ENCODE results near the gene HTR2C.
A peak's percentile ranks its signal among the peaks of the same experiment; 100 is the strongest.
"Not testable (repeated sequence)": the region's sequence is repeated elsewhere in the genome, so short reads cannot be mapped to it uniquely, and the experiment has no call there.

Gene HTR2C

GRCh38 chrX:114583646-114584374 is at the start of gene HTR2C:
HTR2C (plus strand) TSS chrX:114584086; CDS start chrX:114726937, 142,851 bp downstream.
- no peak for DNase-seq

GRCh38 chrX:114580336-114580735 is 3.5 kb upstream of the HTR2C start:
- no peak for DNase-seq

DNA sequence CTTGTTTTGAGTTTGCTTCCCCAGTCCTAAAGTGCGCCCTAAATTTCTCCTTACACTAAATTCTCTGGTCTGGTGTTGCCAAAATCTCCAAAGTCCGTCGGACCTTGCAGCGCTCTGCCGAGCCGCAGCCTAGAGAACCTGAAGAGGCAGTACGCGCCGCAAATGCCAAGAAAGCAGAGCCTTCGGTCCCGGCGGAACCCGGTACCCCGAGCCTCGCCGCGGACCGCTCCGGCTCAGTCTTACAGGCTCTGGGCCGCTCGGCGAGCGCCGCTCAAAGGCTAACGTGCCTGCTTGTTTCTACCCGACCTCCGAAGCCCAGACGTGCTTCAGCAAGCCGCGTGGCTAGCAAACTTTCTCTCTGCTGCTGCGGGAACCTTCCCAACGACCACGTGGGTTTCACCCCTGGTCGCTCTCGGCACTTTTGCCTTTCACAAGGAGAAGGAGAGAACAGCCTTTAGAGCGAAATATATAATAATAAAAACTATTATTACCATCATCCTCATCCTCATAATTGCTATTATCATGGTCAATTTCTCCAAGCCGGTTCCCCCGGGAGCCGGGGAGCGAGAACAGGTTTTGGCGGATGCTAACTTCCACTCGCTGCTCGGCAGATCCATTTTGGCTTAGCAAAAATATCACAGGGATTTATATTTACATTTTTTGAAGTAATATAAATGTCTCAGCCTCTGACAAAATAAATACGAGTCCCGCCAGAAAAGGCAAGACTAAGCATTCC is 2.2 kb upstream of the HTR2C start:
- DNase-seq, result no peak

- no peak for DNase-seq
Observed at GRCh38 chrX:114582264-114582632, 1.6 kb upstream of the HTR2C start.

DNA sequence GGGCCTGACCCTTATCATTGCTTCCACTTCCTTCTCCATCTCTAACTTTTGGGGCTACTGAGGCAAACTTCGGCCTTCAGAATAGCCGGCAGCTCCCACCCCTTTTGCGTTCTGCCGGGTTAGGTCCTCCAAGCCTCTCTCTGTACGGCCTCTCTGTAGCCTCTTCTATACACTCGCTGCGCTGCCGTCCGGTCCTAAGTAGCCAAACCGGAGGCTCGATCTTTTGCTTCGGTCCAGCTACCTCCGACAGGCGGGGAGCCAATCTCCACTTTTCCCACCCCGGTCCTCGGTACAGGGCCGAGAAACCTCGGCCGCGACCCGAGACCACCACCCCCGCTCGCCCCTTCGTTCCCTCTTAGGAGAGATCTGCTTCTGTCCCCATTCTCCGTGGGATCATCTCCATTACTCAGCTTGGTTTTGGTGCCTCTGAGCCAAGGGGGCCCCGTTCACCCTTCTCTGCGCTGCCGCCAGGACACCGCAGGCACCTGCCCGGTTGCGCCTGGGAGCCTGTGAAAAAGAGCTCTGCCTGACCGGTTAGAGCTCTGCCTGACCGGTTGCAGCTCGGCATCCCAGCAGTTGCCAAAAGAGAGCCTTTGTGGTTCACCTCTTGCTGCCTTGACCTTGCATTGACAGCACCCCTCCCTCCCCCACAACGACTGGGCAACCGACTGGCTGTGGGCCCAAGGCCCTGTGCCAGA is 1.0 kb upstream of the HTR2C start:
- no peak for DNase-seq

DNA sequence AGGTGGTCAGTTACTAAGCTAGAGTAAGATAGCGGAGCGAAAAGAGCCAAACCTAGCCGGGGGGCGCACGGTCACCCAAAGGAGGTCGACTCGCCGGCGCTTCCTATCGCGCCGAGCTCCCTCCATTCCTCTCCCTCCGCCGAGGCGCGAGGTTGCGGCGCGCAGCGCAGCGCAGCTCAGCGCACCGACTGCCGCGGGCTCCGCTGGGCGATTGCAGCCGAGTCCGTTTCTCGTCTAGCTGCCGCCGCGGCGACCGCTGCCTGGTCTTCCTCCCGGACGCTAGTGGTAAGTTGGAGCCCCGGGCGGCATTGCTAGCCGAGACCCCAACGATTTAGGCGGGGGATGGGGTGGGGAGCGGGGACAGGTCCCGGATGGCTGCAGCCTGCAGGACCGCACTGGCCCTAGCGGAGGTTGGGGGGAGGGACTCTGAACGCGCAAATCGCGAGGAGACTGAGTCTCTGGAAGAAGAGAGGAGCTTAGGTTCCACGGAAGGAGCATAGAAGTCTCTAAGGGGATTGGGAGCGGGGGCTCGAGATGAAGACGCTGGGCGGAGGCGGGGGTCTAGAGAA is 573 bp downstream of the HTR2C start:
- no peak for DNase-seq

GRCh38 chrX:114584983-114585842 is 1.3 kb downstream of the HTR2C start:
- DNase-seq, result no peak

DNA sequence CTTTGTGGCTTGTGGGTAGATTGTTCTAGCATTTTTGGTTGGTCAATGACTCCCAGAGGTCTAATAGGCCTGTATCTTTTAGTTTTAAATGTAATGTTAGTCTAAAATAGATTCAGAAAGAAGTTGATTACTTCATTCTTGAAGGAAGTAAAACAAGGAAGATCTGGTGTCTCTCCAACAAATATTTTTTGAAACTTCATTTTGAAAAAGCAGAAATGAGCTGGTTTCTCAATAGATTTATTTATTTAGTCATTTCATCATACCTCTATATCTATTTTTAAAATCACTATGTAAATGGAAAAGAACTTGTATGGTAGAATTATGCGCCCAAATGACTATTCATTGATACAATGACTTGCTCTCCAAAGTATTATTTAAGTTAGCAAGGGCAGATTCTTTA is 7.2 kb downstream of the HTR2C start:
- no peak for DNase-seq

GRCh38 chrX:114599305-114599704 is 15.4 kb downstream of the HTR2C start:
- no peak for DNase-seq

DNA sequence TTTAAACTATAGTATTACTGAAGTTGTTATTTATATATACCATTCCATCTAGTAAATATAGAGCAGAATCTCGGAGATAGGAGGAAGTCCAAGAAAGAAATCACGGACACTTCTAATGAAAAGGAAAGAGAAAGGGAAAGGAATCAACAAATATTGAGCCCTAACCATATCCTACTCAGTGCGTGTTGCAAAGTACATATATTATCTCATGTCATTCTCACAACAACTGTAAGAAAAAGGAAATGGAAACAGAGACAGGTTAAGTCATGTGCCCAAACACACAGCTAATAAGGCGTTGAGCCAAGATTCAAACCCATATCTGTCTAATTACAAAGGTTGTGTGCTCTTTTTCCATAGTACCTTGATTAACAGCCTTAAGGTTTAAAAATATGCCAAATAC is 16.0 kb downstream of the HTR2C start:
- no peak for DNase-seq

- DNase-seq, result not testable (repeated sequence)
Observed at GRCh38 chrX:114606619-114607018, 22.7 kb downstream of the HTR2C start.

- peak; percentile 18 for DNase-seq
Observed at GRCh38 chrX:114611018-114611619, 27.2 kb downstream of the HTR2C start.

DNA sequence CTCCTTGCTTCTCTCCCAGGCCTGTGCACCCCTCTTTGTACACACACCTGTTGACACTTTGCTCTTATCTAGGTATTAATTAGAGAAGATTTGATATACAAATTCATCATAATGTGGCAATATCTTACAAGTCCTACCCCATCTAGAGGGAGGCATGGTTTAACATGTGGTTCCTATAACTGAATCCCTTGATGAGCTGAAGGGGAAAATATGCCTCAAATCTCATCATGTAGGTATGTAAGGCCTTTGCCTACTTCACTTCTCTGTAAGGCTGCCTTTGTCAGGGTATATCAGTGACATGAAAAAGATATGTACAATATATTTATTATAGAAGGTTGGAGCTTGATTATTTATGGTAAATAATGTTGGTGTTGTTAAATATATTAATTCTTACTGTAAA is 31.9 kb downstream of the HTR2C start:
- DNase-seq, result no peak

- DNase-seq, result no peak
Observed at GRCh38 chrX:114619874-114620273, 36.0 kb downstream of the HTR2C start.

DNA sequence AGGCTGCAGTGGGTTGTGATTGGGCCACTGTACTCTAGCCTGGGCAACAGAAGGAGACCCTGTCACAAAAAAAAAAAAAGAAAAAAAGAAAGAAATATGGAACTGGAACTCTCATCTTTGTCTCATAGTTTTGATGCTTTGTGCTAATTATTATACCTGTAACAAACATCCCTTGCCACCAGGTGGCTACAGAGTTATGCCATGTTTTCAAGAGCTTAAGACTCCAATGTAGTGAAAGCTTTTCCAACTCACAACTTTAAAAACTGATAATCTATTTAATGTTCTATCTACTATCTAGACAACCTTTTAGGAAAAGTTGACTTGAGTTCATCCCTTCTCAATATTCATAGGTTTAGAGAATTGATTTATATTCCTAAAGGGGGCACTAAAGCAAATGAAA is 42.4 kb downstream of the HTR2C start:
- DNase-seq, result no peak

DNA sequence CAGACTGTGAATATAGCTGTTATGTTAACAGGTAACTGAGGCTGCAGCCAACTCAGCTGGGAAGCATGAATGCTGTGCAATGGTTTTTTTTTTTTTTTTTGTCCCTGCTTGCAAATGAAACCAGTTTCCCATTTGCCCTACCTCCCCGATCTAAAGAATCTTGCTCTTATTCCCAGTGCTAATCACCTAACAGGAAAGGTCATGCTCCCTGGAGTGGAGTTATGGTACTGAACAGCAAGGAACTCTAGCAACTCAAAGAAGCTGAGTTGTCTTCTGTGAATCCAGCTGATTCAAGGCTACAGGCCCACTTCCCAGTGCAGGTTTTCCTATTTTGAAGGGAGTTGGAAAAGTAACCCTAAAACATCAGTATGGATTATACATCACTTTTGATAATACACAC is 52.1 kb downstream of the HTR2C start:
- DNase-seq, result no peak

DNA sequence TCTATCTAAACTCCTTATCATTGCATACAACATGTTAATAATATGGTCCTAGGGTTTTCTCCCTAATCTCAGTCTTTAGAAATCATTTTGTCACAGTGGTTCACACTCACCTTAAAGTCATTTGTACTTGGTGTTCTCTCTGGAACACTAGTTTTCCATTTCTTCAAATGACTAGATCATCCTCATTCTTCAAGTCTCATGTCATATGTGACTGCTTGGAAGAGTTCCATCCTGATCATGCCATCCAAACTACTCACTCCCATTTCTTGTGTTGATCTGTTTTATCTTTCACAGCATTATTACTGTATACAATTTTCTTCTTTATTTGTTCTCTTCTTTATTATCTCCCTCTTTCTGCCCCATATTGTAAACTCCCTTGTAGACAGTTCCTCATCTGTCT is 66.5 kb downstream of the HTR2C start:
- DNase-seq, result no peak

DNA sequence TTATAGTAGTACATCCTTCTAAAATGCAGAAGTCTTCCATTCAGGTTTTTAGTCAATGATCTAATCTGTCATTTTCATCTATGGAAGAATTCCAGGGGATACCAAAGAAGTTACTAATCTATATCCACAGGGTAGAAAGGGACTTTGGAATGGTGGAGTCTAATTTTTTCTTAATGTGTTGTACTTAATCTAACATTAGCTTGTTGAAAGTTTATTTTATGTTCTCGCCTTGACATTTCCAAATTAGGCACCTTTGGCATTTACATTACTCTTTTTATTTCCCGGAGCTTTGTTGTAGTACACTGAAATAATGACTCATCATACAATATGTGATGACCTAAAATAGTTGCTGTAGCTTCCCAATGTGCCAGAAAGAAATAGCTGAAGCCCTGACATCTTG is 91.5 kb downstream of the HTR2C start:
- no peak for DNase-seq

DNA sequence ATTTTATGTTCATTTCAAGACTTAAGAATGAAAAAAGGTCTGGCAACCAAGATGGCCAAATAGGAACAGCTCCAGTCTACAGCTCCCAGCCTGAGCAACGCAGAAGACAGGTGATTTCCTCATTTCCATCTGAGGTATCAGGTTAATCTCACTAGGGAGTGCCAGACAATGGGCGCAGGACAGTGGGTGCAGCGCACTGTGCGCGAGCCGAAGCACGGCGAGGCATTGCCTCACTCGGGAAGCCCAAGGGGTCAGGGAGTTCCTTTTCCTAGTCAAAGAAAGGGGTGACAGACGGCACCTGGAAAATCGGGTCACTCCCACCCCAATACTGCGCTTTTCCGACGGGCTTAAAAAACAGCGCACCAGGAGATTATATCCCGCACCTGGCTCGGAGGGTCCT is 116.6 kb downstream of the HTR2C start:
- DNase-seq, result not testable (repeated sequence)

GRCh38 chrX:114709406-114709805 is 125.5 kb downstream of the HTR2C start:
- no peak for DNase-seq

DNA sequence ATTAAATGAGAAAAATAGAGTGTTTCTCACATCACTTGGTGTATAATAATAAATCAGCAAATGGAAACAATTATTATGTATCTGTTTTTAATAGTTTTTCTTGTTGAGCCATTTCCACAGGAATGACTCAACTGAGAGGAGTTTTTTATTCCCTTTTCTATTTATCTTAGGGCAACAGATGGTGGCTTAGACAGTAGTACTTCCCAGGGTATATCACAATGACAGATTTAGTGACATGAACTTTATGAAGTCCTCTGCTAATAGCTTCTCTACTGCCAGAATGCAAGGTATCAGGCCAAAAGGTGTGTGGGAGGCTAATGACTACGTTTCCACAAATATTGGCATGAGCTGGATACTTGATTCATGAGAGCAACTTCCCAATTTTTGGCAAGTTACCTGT is 126.7 kb downstream of the HTR2C start:
- DNase-seq, result no peak

DNA sequence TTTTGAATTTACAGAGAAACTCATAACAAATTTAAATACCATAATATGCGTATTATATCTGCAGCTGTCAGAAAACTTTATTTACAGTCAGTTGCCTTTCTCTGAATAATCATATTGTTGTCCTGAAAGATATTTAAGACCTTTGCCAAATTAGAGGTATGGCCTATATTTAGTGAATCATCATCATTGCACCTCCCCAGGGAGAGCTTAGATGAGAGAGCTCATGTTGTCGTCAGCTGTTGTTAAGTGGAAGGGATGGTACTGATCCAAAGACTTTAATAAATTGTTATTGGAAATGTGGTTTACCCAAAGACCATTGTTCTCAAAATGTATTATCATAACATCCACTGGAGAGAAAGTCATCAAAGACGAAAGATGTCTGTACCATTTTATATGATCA is 128.6 kb downstream of the HTR2C start:
- no peak for DNase-seq

Measured in femur (tissue), 1 donor.